Upper lobe of left lung (tissue), 6 donors: Measurements from ENCODE around the gene UGCG. TPM values are rescaled to one million over a fixed set of nuclear protein-coding genes. Genes with fewer than 3 reads are reported as not detected.
"Not testable (repeated sequence)": the region's sequence is repeated elsewhere in the genome, so short reads cannot be mapped to it uniquely, and the experiment has no call there.

ENCODE experiments used
- ATAC-seq, 2 donors: fragments of 200-7000 bp; cut with Tn5 transposase; one replicate each; pipeline ENCODE4 v1.9.1; 2022; ENCODE audit warnings: mild to moderate bottlenecking in 2 of 2, moderate library complexity in 2 of 2; ENCODE audit not compliant: low FRiP score in 2 of 2
- DNase-seq, 2 donors: peaks; one replicate each; pipeline ENCODE4 v3.0.0-alpha.2; 2019 to 2020
- H3K27ac ChIP-seq, 4 donors: fragments of 200-600 bp; sonication (generic); one replicate each; pipeline ENCODE4 v1.5.1; 2016 to 2019
- H3K27me3 ChIP-seq, 4 donors: fragments of 200-600 bp; sonication (generic); one replicate each; pipeline ENCODE4 v1.5.1; 2017 to 2019
- H3K36me3 ChIP-seq, 4 donors: fragments of 200-600 bp; sonication (generic); one replicate each; pipeline ENCODE4 v1.5.1; 2016 to 2019
- H3K4me1 ChIP-seq, 4 donors: fragments of 200-600 bp; sonication (generic); one replicate each; pipeline ENCODE4 v1.5.1; 2018 to 2019
- H3K4me3 ChIP-seq, 4 donors: fragments of 200-600 bp; sonication (generic); one replicate each; pipeline ENCODE4 v1.5.1; 2017 to 2019; ENCODE audit warnings: mild to moderate bottlenecking in 2 of 4, moderate library complexity in 1 of 4
- H3K9me3 ChIP-seq, 4 donors: fragments of 200-600 bp; sonication (generic); one replicate each; pipeline ENCODE4 v1.5.1; 2018 to 2019
- EP300 ChIP-seq, 4 donors: sonication (generic); formaldehyde crosslinking; IDR thresholded peaks; one replicate each; pipeline ENCODE4 v1.5.1; 2017; ENCODE audit warnings: antibody characterized with exemption in 4 of 4, control low read depth in 2 of 4
- POLR2A ChIP-seq, 4 donors: fragments of 450-650 bp; IDR thresholded peaks; one replicate each; pipeline ENCODE4 v1.5.1; 2016 to 2017; ENCODE audit warnings: antibody characterized with exemption in 4 of 4, mild to moderate bottlenecking in 2 of 4
- POLR2AphosphoS5 ChIP-seq, 2 donors: sonication (generic); formaldehyde crosslinking; IDR thresholded peaks; one replicate each; pipeline ENCODE4 v1.5.1; 2017; ENCODE audit warnings: antibody characterized with exemption in 2 of 2
- WGBS, 2 donors: methylation state at CpG; one replicate each; pipeline ENCODE4 v1.1.5; 2017 to 2018; 5-methylcytosine and 5-hydroxymethylcytosine counted together
- total RNA-seq, 6 donors: library from RNA; depleted of rRNA in 4 of 6; stranded (reverse); fragments of >200 nt in 4 of 6; gene quantifications; one replicate each; pipeline versions ENCODE4 v1.1.0 to v1.2.1, GENCODE V29; 2016 to 2021
- TF ChIP-seq, protein P1 (sequence below), 6 experiments: fragments of 450-650 bp in 4 of 6; fragments of 200-600 bp in 2 of 6; sonication (generic) in 2 of 6; IDR thresholded peaks; one replicate each; pipeline ENCODE4 v1.5.1; 2016 to 2019; ENCODE audit warnings: antibody characterized with exemption in 6 of 6
- donor health status: DM: no; HTN: no; CAD: no; lungs with moderate emphysema.
- donor health status: DM: no; HTN: yes; CAD: no; lungs with severe emphysema.

The UGCG gene
- total RNA-seq, 6 donors from 2014 or later = 21.4 to 79.7 (median 35.7) TPM

DNA sequence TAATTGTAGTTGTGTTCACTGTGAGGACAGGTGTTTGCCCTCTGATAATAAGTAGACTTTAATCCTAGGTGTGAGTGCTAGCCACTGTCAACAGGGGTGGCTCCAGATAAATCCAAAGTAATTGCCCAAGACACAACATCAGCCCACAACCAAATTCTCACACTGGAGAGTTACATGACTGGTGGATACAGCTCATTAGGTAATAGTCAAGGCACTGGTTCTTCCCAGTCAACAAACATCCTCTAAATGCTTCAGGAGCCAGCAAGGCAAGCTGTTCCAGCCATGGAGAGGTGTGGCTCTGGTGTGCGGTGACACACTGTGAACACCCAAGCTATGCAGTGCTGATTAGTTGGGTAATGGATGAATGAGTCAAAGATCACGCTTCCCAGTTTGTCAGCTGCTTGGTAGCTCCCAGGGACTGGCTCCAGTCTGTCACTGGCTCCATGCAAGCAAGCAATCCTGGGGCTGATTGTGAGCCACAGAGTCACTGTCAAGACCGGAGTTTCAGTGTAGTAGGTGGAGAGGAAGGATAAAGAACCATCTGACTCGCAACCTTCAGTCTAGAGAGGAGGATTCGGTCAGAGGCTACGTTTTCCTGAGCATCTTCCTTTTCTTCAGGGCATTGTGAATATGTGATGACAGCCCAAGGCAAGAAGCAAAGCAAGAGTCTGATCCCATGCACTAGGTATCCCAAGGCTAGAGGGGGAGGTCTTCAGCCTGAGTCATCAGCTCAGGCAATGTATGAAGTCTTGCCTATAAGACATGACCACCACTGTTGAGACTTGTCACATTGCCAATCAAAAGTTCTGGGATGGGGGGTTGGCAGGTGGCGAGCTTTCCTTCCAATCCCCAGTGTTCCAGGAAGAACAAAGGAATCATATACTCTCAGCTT lies 63.1 kb downstream of the UGCG start:
- ATAC-seq (peak; percentile 61 to 88), DNase-seq (peak in 1 of 2 donors; percentile 64)
- peaks cover 7 to 13% (median 9%) of the 10 kb centered on the region in 4 donors for H3K4me1 ChIP-seq
- H3K4me3 ChIP-seq = no peak overlapping the region
- H3K36me3 ChIP-seq = no peaks in the 10 kb centered on the region
- no peak overlapping the region for H3K27ac ChIP-seq
- H3K27me3 ChIP-seq = no peaks in the 10 kb centered on the region
- no peaks in the 10 kb centered on the region for H3K9me3 ChIP-seq
- 81 to 84% methylated on average over 7 of the region's 7 CpGs for WGBS, 2 donors
- TF ChIP-seq POLR2AphosphoS5 (IDR thresholded peaks at IDR 0.05) = peak; percentile 41 to 57
- TF ChIP-seq POLR2A (IDR thresholded peaks at IDR 0.05) = peak in 1 of 4 donors; percentile 54
- TF ChIP-seq EP300 (IDR thresholded peaks at IDR 0.05) = no peak
- TF ChIP-seq, protein P1, sequence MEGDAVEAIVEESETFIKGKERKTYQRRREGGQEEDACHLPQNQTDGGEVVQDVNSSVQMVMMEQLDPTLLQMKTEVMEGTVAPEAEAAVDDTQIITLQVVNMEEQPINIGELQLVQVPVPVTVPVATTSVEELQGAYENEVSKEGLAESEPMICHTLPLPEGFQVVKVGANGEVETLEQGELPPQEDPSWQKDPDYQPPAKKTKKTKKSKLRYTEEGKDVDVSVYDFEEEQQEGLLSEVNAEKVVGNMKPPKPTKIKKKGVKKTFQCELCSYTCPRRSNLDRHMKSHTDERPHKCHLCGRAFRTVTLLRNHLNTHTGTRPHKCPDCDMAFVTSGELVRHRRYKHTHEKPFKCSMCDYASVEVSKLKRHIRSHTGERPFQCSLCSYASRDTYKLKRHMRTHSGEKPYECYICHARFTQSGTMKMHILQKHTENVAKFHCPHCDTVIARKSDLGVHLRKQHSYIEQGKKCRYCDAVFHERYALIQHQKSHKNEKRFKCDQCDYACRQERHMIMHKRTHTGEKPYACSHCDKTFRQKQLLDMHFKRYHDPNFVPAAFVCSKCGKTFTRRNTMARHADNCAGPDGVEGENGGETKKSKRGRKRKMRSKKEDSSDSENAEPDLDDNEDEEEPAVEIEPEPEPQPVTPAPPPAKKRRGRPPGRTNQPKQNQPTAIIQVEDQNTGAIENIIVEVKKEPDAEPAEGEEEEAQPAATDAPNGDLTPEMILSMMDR (IDR thresholded peaks at IDR 0.05) = no peak

DNA sequence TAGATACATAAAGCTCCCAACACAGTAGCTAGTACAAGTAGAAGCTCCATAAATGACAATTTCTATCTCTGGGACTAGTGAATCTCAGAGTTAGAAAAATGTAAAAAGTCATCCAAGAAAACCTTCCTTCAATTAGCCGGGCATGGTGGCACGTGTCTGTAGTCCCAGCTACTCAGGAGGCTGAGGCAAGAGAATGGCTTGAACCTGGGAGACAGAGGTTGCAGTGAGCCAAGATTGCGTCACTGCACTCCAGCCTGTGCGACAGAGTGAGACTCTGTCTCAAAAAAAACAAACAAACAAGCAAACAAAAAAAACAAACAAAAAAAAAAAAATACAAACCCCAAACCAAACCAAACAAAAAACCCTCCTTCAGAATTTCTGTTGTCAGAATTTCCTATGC lies 63.9 kb downstream of the UGCG start:
- not testable (repeated sequence) for H3K4me3 ChIP-seq, H3K27ac ChIP-seq, DNase-seq, ATAC-seq, H3K9me3 ChIP-seq, H3K27me3 ChIP-seq, H3K36me3 ChIP-seq
- peaks cover 7 to 13% (median 9%) of the 10 kb centered on the region in 4 donors for H3K4me1 ChIP-seq
- 69 to 78% methylated on average over 4 of the region's 4 CpGs for WGBS, 2 donors

DNA sequence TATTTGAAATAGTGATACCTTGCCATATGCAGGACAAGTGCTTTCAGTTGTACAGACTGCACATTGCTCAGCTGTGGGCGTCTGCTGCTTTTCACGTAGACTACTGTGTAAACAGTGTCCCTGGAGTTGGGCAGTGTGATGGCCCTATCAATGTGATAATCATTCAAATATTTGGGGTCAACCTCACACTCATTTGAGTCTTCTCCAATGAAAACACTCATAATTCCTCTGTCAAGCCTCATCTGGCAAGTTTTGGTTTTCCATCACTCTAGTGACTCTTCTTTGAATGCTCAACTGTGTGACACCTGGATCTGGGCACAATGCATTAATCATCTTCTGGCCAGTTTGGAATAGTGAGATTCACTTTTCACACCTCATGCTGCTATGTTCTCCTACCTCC lies 64.4 kb downstream of the UGCG start:
- 52 to 69% methylated on average over 2 of the region's 2 CpGs for WGBS, 2 donors
- no peak overlapping the region for H3K4me3 ChIP-seq
- H3K27ac ChIP-seq = no peak overlapping the region
- TF ChIP-seq EP300 (IDR thresholded peaks at IDR 0.05) = no peak
- TF ChIP-seq, protein P1 (IDR thresholded peaks at IDR 0.05) = no peak
- TF ChIP-seq POLR2A (IDR thresholded peaks at IDR 0.05) = no peak
- no peak for TF ChIP-seq POLR2AphosphoS5 (IDR thresholded peaks at IDR 0.05)
- peaks cover 7 to 16% (median 9%) of the 10 kb centered on the region in 4 donors for H3K4me1 ChIP-seq
- no peaks in the 10 kb centered on the region for H3K27me3 ChIP-seq
- no peaks in the 10 kb centered on the region for H3K9me3 ChIP-seq
- DNase-seq (no peak), ATAC-seq (no peak)
- H3K36me3 ChIP-seq = no peaks in the 10 kb centered on the region

DNA sequence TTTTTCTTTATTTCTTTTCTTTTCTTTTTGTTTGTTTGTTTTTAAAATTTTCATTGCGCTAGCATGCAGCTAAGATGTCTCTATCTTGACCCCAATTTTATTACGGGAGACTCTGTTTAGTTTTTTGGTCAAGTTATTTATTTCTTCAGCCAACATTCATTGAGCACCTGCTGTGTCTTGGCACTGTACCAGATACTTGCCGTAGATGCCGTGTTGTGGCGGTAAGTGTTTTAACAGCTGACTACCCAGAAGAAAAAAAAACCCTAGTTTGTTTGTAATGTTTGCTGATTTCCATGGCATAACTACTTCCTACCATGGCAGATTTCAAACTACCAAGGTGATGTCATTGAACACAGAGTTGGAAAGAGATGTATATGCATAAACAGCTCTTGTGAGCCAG lies 65.0 kb downstream of the UGCG start:
- WGBS, 2 donors = 30 to 36% methylated on average over 5 of the region's 5 CpGs
- H3K4me3 ChIP-seq = no peak overlapping the region
- H3K36me3 ChIP-seq = no peaks in the 10 kb centered on the region
- DNase-seq (peak in 1 of 2 donors; percentile 39), ATAC-seq (no peak)
- H3K9me3 ChIP-seq = no peaks in the 10 kb centered on the region
- H3K27ac ChIP-seq = no peak overlapping the region
- TF ChIP-seq POLR2A (IDR thresholded peaks at IDR 0.05) (no peak), POLR2AphosphoS5 (IDR thresholded peaks at IDR 0.05) (no peak), EP300 (IDR thresholded peaks at IDR 0.05) (no peak)
- TF ChIP-seq, protein P1 (IDR thresholded peaks at IDR 0.05) = no peak
- H3K4me1 ChIP-seq = peaks cover 7 to 16% (median 9%) of the 10 kb centered on the region in 4 donors
- no peaks in the 10 kb centered on the region for H3K27me3 ChIP-seq

DNA sequence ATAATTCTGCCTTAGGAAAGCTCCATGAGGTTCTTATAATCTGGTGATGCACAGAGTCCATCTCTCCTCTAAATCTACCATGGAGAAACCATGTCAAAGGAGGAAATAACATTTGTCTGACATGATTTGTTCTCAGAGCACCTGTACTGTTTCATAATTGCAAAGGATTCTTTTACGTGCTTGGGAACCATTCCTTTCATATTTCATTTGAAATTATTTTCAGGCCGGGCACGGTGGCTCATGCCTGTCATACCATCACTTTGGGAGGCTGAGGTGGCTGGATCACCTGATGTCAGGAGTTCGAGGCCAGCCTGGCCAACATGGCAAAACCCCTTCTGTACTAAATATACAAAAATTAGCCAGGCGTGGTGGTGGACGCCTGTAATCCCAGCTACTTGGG lies 65.4 kb downstream of the UGCG start:
- Histone ChIP-seq H3K4me1 (peaks cover 7 to 16% (median 10%) of the 10 kb centered on the region in 4 donors), H3K27ac (no peak overlapping the region), H3K36me3 (no peaks in the 10 kb centered on the region), H3K27me3 (no peaks in the 10 kb centered on the region), H3K9me3 (no peaks in the 10 kb centered on the region), H3K4me3 (no peak overlapping the region)
- TF ChIP-seq, protein P1 (IDR thresholded peaks at IDR 0.05) = no peak
- no peak for TF ChIP-seq EP300 (IDR thresholded peaks at IDR 0.05)
- no peak for TF ChIP-seq POLR2A (IDR thresholded peaks at IDR 0.05)
- TF ChIP-seq POLR2AphosphoS5 (IDR thresholded peaks at IDR 0.05) = no peak
- no peak for ATAC-seq
- WGBS, 2 donors = 85 to 93% methylated on average over 5 to 6 of the region's 6 CpGs
- DNase-seq = no peak
